ENCODE data around the gene FGD2. TPM values are rescaled to one million over a fixed set of nuclear protein-coding genes. Genes with fewer than 3 reads are reported as not detected.

FGD2 gene
- total RNA-seq, 1 experiment from 2014 or later, result 0.19 TPM

DNA sequence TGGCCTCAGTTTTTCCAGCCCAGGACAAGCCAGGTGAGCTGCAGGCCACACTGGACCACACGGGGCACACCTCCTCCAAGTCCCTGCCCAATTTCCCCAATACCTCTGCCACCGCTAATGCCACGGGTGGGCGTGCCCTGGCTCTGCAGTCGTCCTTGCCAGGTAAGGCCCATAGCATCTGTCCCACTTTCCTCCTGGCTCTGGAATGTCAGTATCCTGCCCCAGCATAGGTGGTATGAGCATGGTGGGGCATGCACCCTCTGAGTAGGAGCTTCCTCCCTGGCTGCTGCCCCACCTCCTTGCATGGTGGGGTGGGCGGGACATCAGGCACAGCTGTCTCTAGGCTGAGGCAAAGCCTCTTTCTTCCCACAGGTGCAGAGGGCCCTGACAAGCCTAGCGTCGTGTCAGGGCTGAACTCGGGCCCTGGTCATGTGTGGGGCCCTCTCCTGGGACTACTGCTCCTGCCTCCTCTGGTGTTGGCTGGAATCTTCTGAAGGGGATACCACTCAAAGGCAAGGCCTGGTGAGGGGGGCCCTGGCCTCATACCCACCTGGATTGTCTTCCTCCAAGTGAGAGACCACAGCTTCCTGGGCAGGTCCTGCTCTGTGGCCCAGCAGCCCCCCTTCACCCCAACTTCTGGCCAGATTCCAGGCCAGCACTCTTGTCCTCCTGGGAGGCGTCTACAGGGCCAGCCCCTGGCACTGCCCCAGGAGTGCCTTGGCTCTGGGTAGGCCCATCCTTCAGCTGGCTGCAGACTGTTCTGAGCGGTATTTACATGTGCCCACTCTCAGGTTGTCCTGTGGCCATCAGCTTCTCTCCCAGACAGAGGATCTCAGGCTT is 41.8 kb upstream of the FGD2 start:
- CTCF ChIA-PET, result interaction anchor here (0.7 to 1.2 kb wide), 3 partner anchors 8 to 50 kb away, joined by 3 to 6 read pairs (median 3); no protein-coding TSS in a partner anchor
- DNase-seq, result no peak
- peaks cover 32% of the 10 kb centered on the region for H3K4me1 Mint-ChIP-seq (ENCODE audit: low read depth, unreplicated experiment)
- intact Hi-C loops (cut with micrococcal nuclease; ENCODE audit: unreplicated experiment), result no loop called here
- H3K36me3 Mint-ChIP-seq (ENCODE audit: insufficient read depth, unreplicated experiment), result peaks cover 43% of the 10 kb centered on the region
- BruUV-seq (replicated peaks), result no TSS peak
- H3K9me3 Mint-ChIP-seq (ENCODE audit: low read depth, unreplicated experiment), result no peaks in the 10 kb centered on the region
- H3K27ac Mint-ChIP-seq (ENCODE audit: unreplicated experiment), result no peak overlapping the region
- H3K27me3 Mint-ChIP-seq (ENCODE audit: unreplicated experiment), result no peaks in the 10 kb centered on the region
- no peak overlapping the region for H3K4me3 Mint-ChIP-seq (ENCODE audit: low read depth, unreplicated experiment)
- TF ChIP-seq, protein P1, sequence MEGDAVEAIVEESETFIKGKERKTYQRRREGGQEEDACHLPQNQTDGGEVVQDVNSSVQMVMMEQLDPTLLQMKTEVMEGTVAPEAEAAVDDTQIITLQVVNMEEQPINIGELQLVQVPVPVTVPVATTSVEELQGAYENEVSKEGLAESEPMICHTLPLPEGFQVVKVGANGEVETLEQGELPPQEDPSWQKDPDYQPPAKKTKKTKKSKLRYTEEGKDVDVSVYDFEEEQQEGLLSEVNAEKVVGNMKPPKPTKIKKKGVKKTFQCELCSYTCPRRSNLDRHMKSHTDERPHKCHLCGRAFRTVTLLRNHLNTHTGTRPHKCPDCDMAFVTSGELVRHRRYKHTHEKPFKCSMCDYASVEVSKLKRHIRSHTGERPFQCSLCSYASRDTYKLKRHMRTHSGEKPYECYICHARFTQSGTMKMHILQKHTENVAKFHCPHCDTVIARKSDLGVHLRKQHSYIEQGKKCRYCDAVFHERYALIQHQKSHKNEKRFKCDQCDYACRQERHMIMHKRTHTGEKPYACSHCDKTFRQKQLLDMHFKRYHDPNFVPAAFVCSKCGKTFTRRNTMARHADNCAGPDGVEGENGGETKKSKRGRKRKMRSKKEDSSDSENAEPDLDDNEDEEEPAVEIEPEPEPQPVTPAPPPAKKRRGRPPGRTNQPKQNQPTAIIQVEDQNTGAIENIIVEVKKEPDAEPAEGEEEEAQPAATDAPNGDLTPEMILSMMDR (IDR thresholded peaks at IDR 0.05; ENCODE audit: unreplicated experiment), result no peak

DNA sequence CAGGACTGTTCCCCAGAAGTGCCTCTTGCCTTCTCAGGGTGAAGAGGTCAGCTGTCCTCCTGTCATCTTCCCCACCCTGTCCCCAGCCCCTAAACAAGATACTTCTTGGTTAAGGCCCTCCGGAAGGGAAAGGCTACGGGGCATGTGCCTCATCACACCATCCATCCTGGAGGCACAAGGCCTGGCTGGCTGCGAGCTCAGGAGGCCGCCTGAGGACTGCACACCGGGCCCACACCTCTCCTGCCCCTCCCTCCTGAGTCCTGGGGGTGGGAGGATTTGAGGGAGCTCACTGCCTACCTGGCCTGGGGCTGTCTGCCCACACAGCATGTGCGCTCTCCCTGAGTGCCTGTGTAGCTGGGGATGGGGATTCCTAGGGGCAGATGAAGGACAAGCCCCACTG is 41.1 kb upstream of the FGD2 start:
- TF ChIP-seq, protein P1 (IDR thresholded peaks at IDR 0.05; ENCODE audit: unreplicated experiment), result no peak
- intact Hi-C loops (cut with micrococcal nuclease; ENCODE audit: unreplicated experiment), result no loop called here

DNA sequence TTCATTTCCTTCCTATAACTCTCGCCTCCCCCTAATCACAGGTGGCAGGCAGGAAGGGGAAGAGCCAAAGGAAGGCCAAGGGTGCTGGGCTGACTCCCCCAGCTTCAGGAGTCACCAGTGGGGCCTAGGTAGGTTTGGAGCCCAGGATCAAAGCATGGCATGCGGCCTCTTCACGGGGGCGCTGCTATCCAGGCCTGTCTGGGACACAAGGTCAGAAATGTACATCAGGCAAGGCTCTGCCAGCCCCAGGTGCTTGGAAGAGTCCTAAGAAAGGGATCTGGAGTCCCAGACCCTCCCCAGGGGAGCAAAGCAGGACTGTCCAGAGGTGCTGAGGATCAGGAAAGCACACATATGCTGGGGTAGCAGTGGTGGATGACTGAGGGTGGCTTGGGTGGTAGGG is 40.5 kb upstream of the FGD2 start:
- Mint-ChIP-seq H3K4me1 (ENCODE audit: low read depth, unreplicated experiment) (peaks cover 29% of the 10 kb centered on the region), H3K36me3 (ENCODE audit: insufficient read depth, unreplicated experiment) (peaks cover 43% of the 10 kb centered on the region), H3K27me3 (ENCODE audit: unreplicated experiment) (no peaks in the 10 kb centered on the region), H3K4me3 (ENCODE audit: low read depth, unreplicated experiment) (no peak overlapping the region), H3K27ac (ENCODE audit: unreplicated experiment) (peak overlapping the region; percentile 38), H3K9me3 (ENCODE audit: low read depth, unreplicated experiment) (no peaks in the 10 kb centered on the region)
- no peak for DNase-seq
- intact Hi-C loops (cut with micrococcal nuclease; ENCODE audit: unreplicated experiment), result no loop called here
- TF ChIP-seq, protein P1 (IDR thresholded peaks at IDR 0.05; ENCODE audit: unreplicated experiment), result no peak
- CTCF ChIA-PET, result interaction anchor here (1.2 kb wide), 1 partner anchor 9 kb away, joined by 6 read pairs; no protein-coding TSS in a partner anchor
- BruUV-seq (replicated peaks), result no TSS peak

More for the DNA sequence above, 41.1 kb upstream of the FGD2 start:
- CTCF ChIA-PET, result interaction anchor here (1.2 kb wide), 2 partner anchors 9 to 17 kb away, joined by 3 to 6 read pairs; no protein-coding TSS in a partner anchor
- no peak for DNase-seq
- peaks cover 32% of the 10 kb centered on the region for H3K4me1 Mint-ChIP-seq (ENCODE audit: low read depth, unreplicated experiment)
- no peaks in the 10 kb centered on the region for H3K27me3 Mint-ChIP-seq (ENCODE audit: unreplicated experiment)
- peak overlapping the region; percentile 38 for H3K27ac Mint-ChIP-seq (ENCODE audit: unreplicated experiment)
- BruUV-seq (replicated peaks), result no TSS peak
- no peaks in the 10 kb centered on the region for H3K9me3 Mint-ChIP-seq (ENCODE audit: low read depth, unreplicated experiment)
- H3K4me3 Mint-ChIP-seq (ENCODE audit: low read depth, unreplicated experiment), result no peak overlapping the region
- peaks cover 43% of the 10 kb centered on the region for H3K36me3 Mint-ChIP-seq (ENCODE audit: insufficient read depth, unreplicated experiment)

DNA sequence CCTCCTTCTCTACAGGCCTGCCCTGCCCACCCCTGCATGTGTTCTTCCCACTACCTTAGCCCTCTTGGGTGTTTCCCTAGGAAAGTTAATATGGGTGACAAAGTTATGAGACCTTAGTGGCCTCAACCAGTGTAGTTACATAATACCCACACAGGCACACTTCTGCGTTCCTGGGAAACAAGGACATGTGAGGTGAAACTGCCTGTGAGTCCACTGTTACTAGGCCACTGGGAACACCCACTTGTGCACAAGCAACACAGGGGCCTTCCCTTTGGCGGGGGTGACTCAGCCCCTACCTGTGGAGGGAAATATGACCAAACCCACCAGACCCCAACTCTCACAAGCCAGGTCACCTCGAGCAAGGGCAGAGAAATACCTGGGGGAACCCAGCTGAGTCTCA is 38.2 kb upstream of the FGD2 start:
- Mint-ChIP-seq H3K36me3 (ENCODE audit: insufficient read depth, unreplicated experiment) (peaks cover 43% of the 10 kb centered on the region), H3K27ac (ENCODE audit: unreplicated experiment) (peak overlapping the region; percentile 34), H3K9me3 (ENCODE audit: low read depth, unreplicated experiment) (no peaks in the 10 kb centered on the region), H3K4me1 (ENCODE audit: low read depth, unreplicated experiment) (peaks cover 12% of the 10 kb centered on the region), H3K4me3 (ENCODE audit: low read depth, unreplicated experiment) (no peak overlapping the region), H3K27me3 (ENCODE audit: unreplicated experiment) (no peaks in the 10 kb centered on the region)
- intact Hi-C loops (cut with micrococcal nuclease; ENCODE audit: unreplicated experiment), result no loop called here
- TF ChIP-seq, protein P1 (IDR thresholded peaks at IDR 0.05; ENCODE audit: unreplicated experiment), result no peak
- no peak for DNase-seq
- no TSS peak for BruUV-seq (replicated peaks)
- CTCF ChIA-PET, result no interaction called here
